Breast epithelium (tissue), 4 donors: ENCODE results near the gene COL9A2. TPM values are rescaled to one million over a fixed set of nuclear protein-coding genes. Genes with fewer than 3 reads are reported as not detected.
"Not testable (repeated sequence)": the region's sequence is repeated elsewhere in the genome, so short reads cannot be mapped to it uniquely, and the experiment has no call there.

Source experiments
- DNase-seq, 2 donors: peaks; one replicate each; pipeline ENCODE4 v3.0.0-alpha.2; 2019; ENCODE audit warnings: low spot score in 2 of 2
- H3K27ac ChIP-seq, 2 donors: fragments of 200-600 bp; sonication (generic) in 1 of 2; one replicate each; pipeline ENCODE4 v1.5.1; 2016 to 2019; ENCODE audit warnings: mild to moderate bottlenecking in 1 of 2
- H3K27me3 ChIP-seq, 2 donors: fragments of 200-600 bp; sonication (generic) in 1 of 2; one replicate each; pipeline versions ENCODE4 v1.5.1 to v1.6.0; 2017 to 2019; ENCODE audit warnings: control low read depth in 1 of 2, mild to moderate bottlenecking in 1 of 2
- H3K36me3 ChIP-seq: fragments of 200-600 bp; one replicate; pipeline ENCODE4 v1.5.1; 2019
- H3K4me1 ChIP-seq, 2 donors: fragments of 200-600 bp; sonication (generic); one replicate each; pipeline ENCODE4 v1.5.1; 2016 to 2019; ENCODE audit warnings: control low read depth in 1 of 2
- H3K4me3 ChIP-seq, 3 donors: fragments of 200-600 bp; sonication (generic); 1 replicate in 2 of 3; 2 replicates in 1 of 3; pipeline ENCODE4 v1.5.1; 2016 to 2019; ENCODE audit warnings: mild to moderate bottlenecking in 3 of 3, moderate library complexity in 2 of 3
- H3K9me3 ChIP-seq, 2 donors: fragments of 200-600 bp; sonication (generic) in 1 of 2; one replicate each; pipeline ENCODE4 v1.5.1; 2016 to 2019; ENCODE audit warnings: control low read depth in 1 of 2
- POLR2A ChIP-seq: fragments of 450-650 bp; IDR thresholded peaks from one replicate; pipeline ENCODE4 v1.6.1; 2016; ENCODE audit warnings: antibody characterized with exemption, mild to moderate bottlenecking, moderate library complexity
- POLR2AphosphoS5 ChIP-seq, 3 donors: sonication (generic); formaldehyde crosslinking; IDR thresholded peaks; one replicate each; pipeline ENCODE4 v1.6.1; 2017; ENCODE audit warnings: antibody characterized with exemption in 3 of 3
- intact Hi-C: fragments of 100-400 bp; cut with DNase I; formaldehyde crosslinking; loops from one replicate; pipeline ENCODE4 v1.15.1; 2023; ENCODE audit warnings: low total_unique reads
- total RNA-seq, 3 donors: library from RNA; depleted of rRNA; stranded (reverse); fragments of >200 nt; gene quantifications; one replicate each; pipeline ENCODE4 v1.1.0, GENCODE V29; 2016
- TF ChIP-seq, protein P1 (sequence below), 3 donors: fragments of 450-650 bp; IDR thresholded peaks; one replicate each; pipeline ENCODE4 v1.5.1; 2016 to 2017; ENCODE audit warnings: antibody characterized with exemption in 3 of 3, mild to moderate bottlenecking in 3 of 3, moderate library complexity in 3 of 3

COL9A2 gene
- total RNA-seq, 3 donors from 2014 or later: 1.4 to 22.0 (median 11.4) TPM

DNA sequence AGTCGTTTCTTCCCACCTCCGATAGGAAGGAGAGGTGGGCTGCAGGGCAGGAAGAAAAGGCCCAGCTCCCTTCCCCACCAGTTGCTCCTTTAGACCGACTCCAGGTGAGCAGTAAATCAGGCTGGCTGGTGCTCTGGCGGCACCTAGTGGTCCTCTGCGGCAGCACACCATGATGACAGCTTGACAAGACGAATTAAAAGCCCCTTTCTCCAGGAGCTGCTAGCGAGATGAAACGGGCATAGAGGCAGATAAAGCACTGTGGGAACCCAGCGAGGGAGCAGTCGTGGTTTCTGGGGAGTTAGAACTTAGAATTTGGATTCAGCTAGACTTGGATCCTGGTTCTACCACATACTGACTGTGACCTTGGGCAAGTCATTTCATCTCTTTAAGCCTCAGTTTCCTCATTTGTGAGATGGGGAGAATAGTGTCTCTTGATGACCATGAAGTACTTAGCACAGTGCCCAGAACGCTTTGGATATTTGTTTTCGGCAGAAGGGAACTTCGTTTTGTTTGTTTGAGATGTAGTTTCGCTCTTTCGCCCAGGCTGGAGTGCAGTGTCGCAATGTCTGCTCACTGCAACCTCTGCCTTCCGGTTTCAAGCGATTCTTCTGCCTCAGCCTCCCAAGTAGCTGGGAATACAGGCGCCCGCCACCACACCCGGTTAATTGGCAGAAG, 21.8 kb upstream of the COL9A2 start:
- Histone ChIP-seq H3K27me3 (no peaks in the 10 kb centered on the region), H3K4me3 (peak overlapping the region in 2 of 3 donors; percentile 3 to 29), H3K9me3 (no peaks in the 10 kb centered on the region), H3K4me1 (no peaks in the 10 kb centered on the region), H3K27ac (peak overlapping the region in 1 of 2 donors; percentile 5), H3K36me3 (no peaks in the 10 kb centered on the region)
- DNase-seq: peak; percentile 72 to 83
- TF ChIP-seq POLR2AphosphoS5 (IDR thresholded peaks at IDR 0.05) (no peak), POLR2A (no peak)
- TF ChIP-seq, protein P1, sequence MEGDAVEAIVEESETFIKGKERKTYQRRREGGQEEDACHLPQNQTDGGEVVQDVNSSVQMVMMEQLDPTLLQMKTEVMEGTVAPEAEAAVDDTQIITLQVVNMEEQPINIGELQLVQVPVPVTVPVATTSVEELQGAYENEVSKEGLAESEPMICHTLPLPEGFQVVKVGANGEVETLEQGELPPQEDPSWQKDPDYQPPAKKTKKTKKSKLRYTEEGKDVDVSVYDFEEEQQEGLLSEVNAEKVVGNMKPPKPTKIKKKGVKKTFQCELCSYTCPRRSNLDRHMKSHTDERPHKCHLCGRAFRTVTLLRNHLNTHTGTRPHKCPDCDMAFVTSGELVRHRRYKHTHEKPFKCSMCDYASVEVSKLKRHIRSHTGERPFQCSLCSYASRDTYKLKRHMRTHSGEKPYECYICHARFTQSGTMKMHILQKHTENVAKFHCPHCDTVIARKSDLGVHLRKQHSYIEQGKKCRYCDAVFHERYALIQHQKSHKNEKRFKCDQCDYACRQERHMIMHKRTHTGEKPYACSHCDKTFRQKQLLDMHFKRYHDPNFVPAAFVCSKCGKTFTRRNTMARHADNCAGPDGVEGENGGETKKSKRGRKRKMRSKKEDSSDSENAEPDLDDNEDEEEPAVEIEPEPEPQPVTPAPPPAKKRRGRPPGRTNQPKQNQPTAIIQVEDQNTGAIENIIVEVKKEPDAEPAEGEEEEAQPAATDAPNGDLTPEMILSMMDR (IDR thresholded peaks at IDR 0.05): peak; percentile 58 to 98 (median 97)
- intact Hi-C loops: no loop called here

DNA sequence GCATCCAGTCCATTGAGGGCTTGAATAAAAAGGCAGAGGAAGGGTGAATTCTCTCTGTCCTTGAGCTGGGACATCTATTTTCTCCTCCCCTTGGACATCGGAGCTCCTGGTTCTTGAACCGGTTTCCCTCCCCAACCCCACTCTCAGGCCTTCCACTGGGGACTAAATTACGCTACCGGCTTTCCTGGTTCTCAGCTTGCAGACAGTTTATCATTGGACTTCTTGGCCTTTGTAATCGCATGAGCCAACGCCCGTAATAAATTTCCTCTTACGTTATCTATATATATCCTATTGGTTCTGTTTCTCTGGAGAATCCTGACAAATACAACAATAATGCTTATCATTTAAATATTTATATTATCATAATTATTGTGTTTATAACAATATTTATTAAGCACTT, 20.4 kb upstream of the COL9A2 start:
- Histone ChIP-seq H3K9me3 (no peaks in the 10 kb centered on the region), H3K27me3 (no peaks in the 10 kb centered on the region), H3K4me1 (no peaks in the 10 kb centered on the region), H3K27ac (no peak overlapping the region), H3K4me3 (no peak overlapping the region), H3K36me3 (no peaks in the 10 kb centered on the region)
- intact Hi-C loops: no loop called here
- TF ChIP-seq POLR2AphosphoS5 (IDR thresholded peaks at IDR 0.05) (no peak), POLR2A (no peak)
- TF ChIP-seq, protein P1 (IDR thresholded peaks at IDR 0.05): no peak
- DNase-seq: no peak

DNA sequence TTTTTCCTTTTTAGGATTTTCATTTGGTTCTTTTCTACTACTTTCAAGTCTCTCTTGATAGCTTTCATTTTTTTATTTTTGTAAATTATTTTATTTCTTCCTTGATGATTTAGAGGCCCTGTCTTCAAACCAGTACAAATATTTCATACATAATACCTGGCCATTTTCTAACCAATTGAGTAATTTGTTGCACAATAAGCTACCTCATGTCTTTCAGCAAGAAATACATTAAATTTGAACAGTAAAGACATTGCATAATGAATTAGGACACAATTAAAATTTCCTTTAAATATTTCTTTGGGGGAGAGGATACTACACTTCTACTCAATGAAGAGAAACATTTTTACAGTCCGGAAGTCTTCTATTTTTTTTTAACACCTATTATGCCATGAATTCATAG, 15.6 kb upstream of the COL9A2 start:
- no peaks in the 10 kb centered on the region for H3K9me3 ChIP-seq
- H3K27ac ChIP-seq: no peak overlapping the region
- H3K4me3 ChIP-seq: no peak overlapping the region
- no peaks in the 10 kb centered on the region for H3K4me1 ChIP-seq
- no peak for DNase-seq
- TF ChIP-seq POLR2A (no peak), POLR2AphosphoS5 (IDR thresholded peaks at IDR 0.05) (no peak)
- TF ChIP-seq, protein P1 (IDR thresholded peaks at IDR 0.05): no peak
- no peaks in the 10 kb centered on the region for H3K36me3 ChIP-seq
- H3K27me3 ChIP-seq: no peaks in the 10 kb centered on the region
- intact Hi-C loops: loop anchor here (5.0 kb wide), 1 partner anchor 715 kb away; no protein-coding TSS in a partner anchor

DNA sequence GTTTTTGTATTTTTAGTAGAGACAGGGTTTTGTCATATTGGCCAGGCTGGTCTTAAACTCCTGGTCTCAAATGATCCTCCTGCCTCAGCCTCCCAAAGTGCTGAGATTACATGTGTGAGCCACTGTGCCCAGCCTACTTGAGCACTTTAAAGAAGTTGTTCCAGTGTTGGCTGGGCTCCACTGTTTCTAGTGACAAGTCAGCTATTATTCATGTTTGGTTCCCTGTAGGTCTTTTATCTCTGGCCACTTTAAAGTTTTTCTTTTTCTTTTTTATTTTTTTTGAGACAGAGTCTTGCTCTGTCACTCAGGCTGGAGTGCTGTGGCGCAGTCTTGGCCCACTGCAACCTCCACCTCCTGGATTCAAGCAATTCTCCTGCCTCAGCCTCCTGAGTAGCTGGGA, 14.3 kb upstream of the COL9A2 start:
- H3K27me3 ChIP-seq, H3K4me3 ChIP-seq, H3K4me1 ChIP-seq, H3K9me3 ChIP-seq, H3K36me3 ChIP-seq, DNase-seq, H3K27ac ChIP-seq: not testable (repeated sequence)
- intact Hi-C loops: loop anchor here (5.0 kb wide), 1 partner anchor 714 kb away; no protein-coding TSS in a partner anchor

DNA sequence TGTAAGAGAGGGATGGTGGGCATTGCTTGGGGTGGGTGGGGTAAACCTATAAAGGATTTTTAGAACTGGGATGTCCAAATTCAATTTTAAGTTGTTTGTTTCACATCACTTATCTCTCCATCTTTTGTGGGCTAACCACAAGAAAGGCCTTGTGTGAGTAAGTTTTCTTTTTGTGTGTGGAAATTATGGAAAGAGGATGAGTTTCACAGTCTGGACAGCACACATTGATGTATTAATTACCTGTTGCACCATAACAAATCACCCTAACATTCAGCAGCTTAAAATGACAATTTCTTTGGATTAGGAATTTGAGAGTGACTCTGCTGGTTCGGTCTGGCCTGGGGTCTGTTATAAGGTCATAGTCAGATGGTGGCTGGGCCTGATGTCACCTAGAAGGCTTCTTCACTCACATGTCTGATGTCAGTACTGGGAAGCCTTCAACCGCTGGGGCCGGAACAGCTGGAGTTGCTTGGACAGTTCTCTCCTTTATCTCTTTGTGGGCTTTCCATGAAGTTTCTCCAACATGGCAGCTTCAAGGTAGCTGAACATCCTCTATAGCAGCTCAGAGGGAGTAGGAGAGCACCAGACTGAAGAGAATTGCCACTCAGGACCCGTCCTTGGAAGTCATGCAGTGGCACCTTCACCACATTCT, 2.0 kb upstream of the COL9A2 start:
- intact Hi-C loops: no loop called here
- DNase-seq: no peak
- H3K36me3 ChIP-seq: no peaks in the 10 kb centered on the region
- peaks cover 5 to 13% of the 10 kb centered on the region in 2 donors for H3K4me1 ChIP-seq
- no peak overlapping the region for H3K27ac ChIP-seq
- TF ChIP-seq POLR2AphosphoS5 (IDR thresholded peaks at IDR 0.05) (no peak), POLR2A (no peak)
- TF ChIP-seq, protein P1 (IDR thresholded peaks at IDR 0.05): no peak
- no peaks in the 10 kb centered on the region for H3K9me3 ChIP-seq
- no peak overlapping the region for H3K4me3 ChIP-seq
- peaks cover 6 to 8% of the 10 kb centered on the region in 2 donors for H3K27me3 ChIP-seq
